SK-N-SH (cell line): ENCODE measurements around the gene CHAC1.

ENCODE experiments used
- RAD21 ChIP-seq: IDR thresholded peaks from 2 replicates; pipeline ENCODE4 v1.6.1; 2012; ENCODE audit warnings: mild to moderate bottlenecking, low read length
- RCOR1 ChIP-seq: fragments of 150-350 bp; IDR thresholded peaks from 2 replicates; pipeline ENCODE4 v1.6.1; 2017; ENCODE audit warnings: antibody characterized with exemption, low read length
- RXRA ChIP-seq: IDR thresholded peaks from 2 replicates; pipeline ENCODE4 v1.4.0; 2012; ENCODE audit warnings: low read depth, mild to moderate bottlenecking, borderline replicate concordance
- SIN3A ChIP-seq: IDR thresholded peaks from 2 replicates; pipeline ENCODE4 v1.6.1; 2012; ENCODE audit warnings: low read depth, mild to moderate bottlenecking, low read length, moderate library complexity, borderline replicate concordance
- TEAD4 ChIP-seq: IDR thresholded peaks from 2 replicates; pipeline ENCODE4 v1.4.0; 2012; ENCODE audit warnings: mild to moderate bottlenecking, borderline replicate concordance; ENCODE audit not compliant: insufficient read depth
- YY1 ChIP-seq: IDR thresholded peaks from 2 replicates; pipeline ENCODE4 v1.4.0; 2012; ENCODE audit warnings: low read depth, mild to moderate bottlenecking
- TF ChIP-seq, protein P1 (sequence below): fragments of 150-350 bp; IDR thresholded peaks from 2 replicates; pipeline ENCODE4 v1.6.1; 2017; ENCODE audit warnings: antibody characterized with exemption, low read length, low read depth, borderline replicate concordance
- TF ChIP-seq, protein P2 (sequence below): fragments of 200-600 bp; sonication (generic); IDR thresholded peaks from 2 replicates; pipeline ENCODE4 v1.6.1; 2017; ENCODE audit warnings: antibody characterized with exemption, mild to moderate bottlenecking, moderate library complexity

DNA sequence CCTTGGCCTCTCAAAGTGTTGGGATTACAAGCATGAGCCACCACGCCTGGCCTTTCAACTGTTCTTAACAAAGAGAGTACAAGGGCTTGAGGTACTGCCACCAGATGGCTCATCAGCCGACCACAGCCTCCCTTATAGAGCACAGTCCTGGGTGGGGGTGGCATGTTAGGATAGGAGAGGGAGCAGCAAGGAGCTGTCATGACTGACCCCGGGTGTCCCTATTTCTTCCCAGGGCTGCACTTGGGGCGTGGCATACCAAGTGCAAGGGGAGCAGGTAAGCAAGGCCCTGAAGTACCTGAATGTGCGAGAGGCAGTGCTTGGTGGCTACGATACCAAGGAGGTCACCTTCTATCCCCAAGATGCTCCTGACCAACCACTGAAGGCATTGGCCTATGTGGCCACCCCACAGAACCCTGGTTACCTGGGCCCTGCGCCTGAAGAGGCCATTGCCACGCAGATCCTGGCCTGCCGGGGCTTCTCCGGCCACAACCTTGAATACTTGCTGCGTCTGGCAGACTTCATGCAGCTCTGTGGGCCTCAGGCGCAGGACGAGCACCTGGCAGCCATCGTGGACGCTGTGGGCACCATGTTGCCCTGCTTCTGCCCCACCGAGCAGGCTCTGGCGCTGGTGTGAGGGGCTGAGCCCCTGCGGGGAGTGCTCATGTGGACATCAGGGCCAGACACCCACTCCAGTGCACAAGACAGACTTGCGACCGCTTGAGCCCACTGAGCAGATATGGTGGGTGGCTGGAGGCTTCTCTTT is 2.1 kb downstream of the CHAC1 start:
- TF ChIP-seq YY1 (no peak), RCOR1 (no peak), TEAD4 (no peak), RAD21 (no peak), SIN3A (no peak), RXRA (no peak)
- TF ChIP-seq, protein P1, sequence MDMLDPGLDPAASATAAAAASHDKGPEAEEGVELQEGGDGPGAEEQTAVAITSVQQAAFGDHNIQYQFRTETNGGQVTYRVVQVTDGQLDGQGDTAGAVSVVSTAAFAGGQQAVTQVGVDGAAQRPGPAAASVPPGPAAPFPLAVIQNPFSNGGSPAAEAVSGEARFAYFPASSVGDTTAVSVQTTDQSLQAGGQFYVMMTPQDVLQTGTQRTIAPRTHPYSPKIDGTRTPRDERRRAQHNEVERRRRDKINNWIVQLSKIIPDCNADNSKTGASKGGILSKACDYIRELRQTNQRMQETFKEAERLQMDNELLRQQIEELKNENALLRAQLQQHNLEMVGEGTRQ, result no peak
- TF ChIP-seq, protein P2, sequence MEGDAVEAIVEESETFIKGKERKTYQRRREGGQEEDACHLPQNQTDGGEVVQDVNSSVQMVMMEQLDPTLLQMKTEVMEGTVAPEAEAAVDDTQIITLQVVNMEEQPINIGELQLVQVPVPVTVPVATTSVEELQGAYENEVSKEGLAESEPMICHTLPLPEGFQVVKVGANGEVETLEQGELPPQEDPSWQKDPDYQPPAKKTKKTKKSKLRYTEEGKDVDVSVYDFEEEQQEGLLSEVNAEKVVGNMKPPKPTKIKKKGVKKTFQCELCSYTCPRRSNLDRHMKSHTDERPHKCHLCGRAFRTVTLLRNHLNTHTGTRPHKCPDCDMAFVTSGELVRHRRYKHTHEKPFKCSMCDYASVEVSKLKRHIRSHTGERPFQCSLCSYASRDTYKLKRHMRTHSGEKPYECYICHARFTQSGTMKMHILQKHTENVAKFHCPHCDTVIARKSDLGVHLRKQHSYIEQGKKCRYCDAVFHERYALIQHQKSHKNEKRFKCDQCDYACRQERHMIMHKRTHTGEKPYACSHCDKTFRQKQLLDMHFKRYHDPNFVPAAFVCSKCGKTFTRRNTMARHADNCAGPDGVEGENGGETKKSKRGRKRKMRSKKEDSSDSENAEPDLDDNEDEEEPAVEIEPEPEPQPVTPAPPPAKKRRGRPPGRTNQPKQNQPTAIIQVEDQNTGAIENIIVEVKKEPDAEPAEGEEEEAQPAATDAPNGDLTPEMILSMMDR, result no peak
